HepG2 (cell line): ENCODE data around the gene RMI2. TPM values are rescaled to one million over a fixed set of nuclear protein-coding genes. Genes with fewer than 3 reads are reported as not detected.

Source experiments
- ATAC-seq: fragments of 200-7000 bp; cut with Tn5 transposase; 3 replicates; pipeline ENCODE4 v1.9.1; 2020; ENCODE audit warnings: mild to moderate bottlenecking, moderate library complexity
- BruUV-seq: library from RNA; stranded (reverse); fragments of 400-500 nt; replicated peaks from 2 replicates; lab custom pipeline; 2021; lab: Mats Ljungman, UMichigan
- CTCF ChIA-PET: fragments of 300-600 bp; formaldehyde crosslinking; extraction: SDS; loops from one replicate; lab custom pipeline; 2021; ENCODE audit warnings: low total read pairs, inconsistent platforms, low intra/inter-chr PET ratio; lab: Yijun Ruan, JAX
- POLR2A ChIA-PET: fragments of 350-600 bp; sonication (Branson Sonifier 250); formaldehyde crosslinking; loops from one replicate; lab custom pipeline; 2020; ENCODE audit warnings: antibody characterized with exemption, inconsistent platforms; lab: Yijun Ruan, JAX
- DNase-seq: peaks from one replicate; pipeline ENCODE4 v3.0.0-alpha.2; 2015; ENCODE audit warnings: low spot score
- FAIRE-seq: peaks from 3 replicates; lab custom pipeline; 2011; peaks lifted over from hg19 to GRCh38; lab: Jason Lieb, UNC
- H2AFZ ChIP-seq: one replicate; pipeline ENCODE4 v1.6.1; 2011; ENCODE audit warnings: low read length, inconsistent platforms
- H3K27ac ChIP-seq: fragments of 300-600 bp; 3 replicates; pipeline ENCODE4 v1.8.0; 2011; ENCODE audit warnings: mixed run types, mild to moderate bottlenecking, mixed read lengths, low read length, inconsistent platforms; ENCODE audit not compliant: insufficient read depth; ENCODE audit errors: extremely low read length
- H3K27me3 ChIP-seq, 2 experiments: fragments of 200-600 bp in 1 of 2; 2 replicates in 1 of 2; 3 replicates in 1 of 2; pipeline versions ENCODE4 v1.6.0 to v1.8.0; 2011; ENCODE audit warnings: low read length in 2 of 2, mild to moderate bottlenecking in 2 of 2, moderate library complexity in 2 of 2, inconsistent platforms in 1 of 2; ENCODE audit not compliant: insufficient read depth in 2 of 2, control insufficient read depth in 1 of 2
- H3K36me3 ChIP-seq, 2 experiments: fragments of 200-600 bp in 1 of 2; replicated peaks in 1 of 2; 2 replicates in 1 of 2; 3 replicates in 1 of 2; pipeline versions ENCODE4 v1.5.1 to v1.8.0; 2011; ENCODE audit warnings: low read length in 2 of 2, inconsistent platforms in 1 of 2; ENCODE audit not compliant: insufficient read depth in 2 of 2, control insufficient read depth in 1 of 2
- H3K4me1 ChIP-seq: 2 replicates; pipeline ENCODE4 v1.5.1; 2012; ENCODE audit warnings: low read length, inconsistent platforms; ENCODE audit not compliant: insufficient read depth
- H3K4me2 ChIP-seq: 2 replicates; pipeline ENCODE4 v1.6.0; 2011; ENCODE audit warnings: low read depth, low read length, inconsistent platforms
- H3K4me3 ChIP-seq, 3 experiments: fragments of 200-600 bp in 1 of 3; sonication (generic), shearing (Covaris generic) in 1 of 3; replicated peaks in 1 of 3; 2 replicates each; pipeline ENCODE4 v1.5.1; 2011 to 2016; ENCODE audit warnings: low read length in 3 of 3, inconsistent platforms in 2 of 3, low read depth in 2 of 3, mild to moderate bottlenecking in 2 of 3, control low read depth in 1 of 3, mixed read lengths in 1 of 3; ENCODE audit not compliant: insufficient read depth in 1 of 3
- H3K79me2 ChIP-seq: one replicate; pipeline ENCODE4 v1.6.1; 2011; ENCODE audit warnings: low read length, inconsistent platforms; ENCODE audit not compliant: insufficient read depth
- H3K9ac ChIP-seq: 2 replicates; pipeline ENCODE4 v1.6.0; 2011; ENCODE audit warnings: mild to moderate bottlenecking, low read depth, low read length, inconsistent platforms; ENCODE audit not compliant: insufficient read depth
- H3K9me3 ChIP-seq: 2 replicates; pipeline ENCODE4 v1.5.1; 2012; ENCODE audit warnings: mild to moderate bottlenecking, low read length
- H4K20me1 ChIP-seq: 2 replicates; pipeline ENCODE4 v1.6.0; 2011; ENCODE audit warnings: inconsistent platforms, mild to moderate bottlenecking, low read length, moderate library complexity; ENCODE audit not compliant: insufficient read depth
- GTF2F1 ChIP-seq: fragments of 150-350 bp; IDR thresholded peaks from 2 replicates; pipeline ENCODE4 v1.6.1; 2014; ENCODE audit warnings: low read length
- HBP1 ChIP-seq: IDR thresholded peaks from 2 replicates; pipeline ENCODE4 v1.6.1; 2016; ENCODE audit warnings: low read depth, control low read depth
- HES4 ChIP-seq: sonication (generic); formaldehyde crosslinking; IDR thresholded peaks from 2 replicates; pipeline ENCODE4 v1.9.0; 2021; ENCODE audit warnings: mild to moderate bottlenecking, missing genetic modification reagents, borderline replicate concordance
- HOXA3 ChIP-seq: sonication (generic); formaldehyde crosslinking; IDR thresholded peaks from 2 replicates; pipeline ENCODE4 v1.5.0; 2020; ENCODE audit warnings: missing genetic modification reagents
- MED1 ChIP-seq: sonication (generic); formaldehyde crosslinking; IDR thresholded peaks from 2 replicates; pipeline ENCODE4 v1.4.0; 2020; ENCODE audit warnings: missing genetic modification reagents
- RFX5 ChIP-seq: IDR thresholded peaks from 2 replicates; pipeline ENCODE4 v1.6.1; 2011; ENCODE audit warnings: low read depth, low read length, improper control_type of control experiment
- SMAD3 ChIP-seq: sonication (generic); formaldehyde crosslinking; IDR thresholded peaks from 2 replicates; pipeline ENCODE4 v1.4.0; 2020; ENCODE audit warnings: missing genetic modification reagents
- SPEN ChIP-seq: sonication (generic); formaldehyde crosslinking; IDR thresholded peaks from 2 replicates; pipeline ENCODE4 v1.5.1; 2020; ENCODE audit warnings: low read depth, mild to moderate bottlenecking, missing genetic modification reagents
- ZBTB33 ChIP-seq: sonication (generic); formaldehyde crosslinking; IDR thresholded peaks from 2 replicates; pipeline ENCODE4 v1.4.0; 2020; ENCODE audit warnings: missing genetic modification reagents
- ZBTB7B ChIP-seq: sonication (generic); formaldehyde crosslinking; IDR thresholded peaks from 2 replicates; pipeline ENCODE4 v1.4.0; 2020; ENCODE audit warnings: missing genetic modification reagents
- ZNF292 ChIP-seq: sonication (generic); formaldehyde crosslinking; IDR thresholded peaks from 2 replicates; pipeline ENCODE4 v1.8.1; 2022; ENCODE audit warnings: mild to moderate bottlenecking, low read depth, missing genetic modification reagents, borderline replicate concordance
- ZNF318 ChIP-seq: sonication (generic); formaldehyde crosslinking; IDR thresholded peaks from 2 replicates; pipeline ENCODE4 v1.4.0; 2020; ENCODE audit warnings: mild to moderate bottlenecking, missing genetic modification reagents
- WGBS: methylation state at CpG from one replicate; pipeline ENCODE4 v1.1.6; 2017; ENCODE audit warnings: low lambda C conversion rate; 5-methylcytosine and 5-hydroxymethylcytosine counted together
- in situ Hi-C: cut with HindIII; loops from 2 replicates; pipeline ENCODE4 v1.10.0; 2017; ENCODE audit warnings: low pct_unique_long_range_greater_than_20kb; ENCODE audit not compliant: extremely low pct_ligation_motif_present
- intact Hi-C: fragments of 100-400 bp; cut with micrococcal nuclease; formaldehyde crosslinking; loops from one replicate; pipeline ENCODE4 v1.10.0; 2022; ENCODE audit not compliant: unreplicated experiment
- polyA plus RNA-seq, 8 experiments: library from polyadenylated mRNA; depleted of rRNA in 3 of 8; stranded (reverse) in 7 of 8; unstranded in 1 of 8; fragments of >200 nt; fragmentation: Illumina TruSeq in 4 of 8; extraction: Trizol in 4 of 8; gene quantifications; 2 replicates each; pipeline versions ENCODE4 v1.2.1 to v1.2.3, GENCODE V29; 2011 to 2016; ENCODE audit warnings: low read depth in 4 of 8, missing spikeins in 1 of 8, mixed read lengths in 1 of 8; ENCODE audit not compliant: insufficient read depth in 1 of 8
- total RNA-seq, 5 experiments: library from RNA; depleted of rRNA; stranded (reverse); fragments of >200 nt; fragmentation: Illumina TruSeq; extraction: Trizol; gene quantifications; 2 replicates each; pipeline ENCODE4 v1.2.3, GENCODE V29; 2016; ENCODE audit warnings: low read depth in 1 of 5

The RMI2 gene
- total and polyA plus RNA-seq, 2 of the 13 experiments (the other 11 are each of a cell fraction or from before 2014, with no cell fraction given) = 24.5 to 55.7 TPM

GRCh38 chr16:11303405-11304138 is 41.7 kb upstream of the RMI2 start:
- no TSS peak for BruUV-seq
- FAIRE-seq (no peak), DNase-seq (no peak), ATAC-seq (no peak)
- H3K9ac ChIP-seq = no peak overlapping the region
- H3K4me1 ChIP-seq = peaks cover 81% of the 10 kb centered on the region
- 63% methylated on average over 18 of the region's 18 CpGs for WGBS
- in situ Hi-C loops = no loop called here
- H3K36me3 ChIP-seq = no peaks in the 10 kb centered on the region
- H3K27ac ChIP-seq = peak overlapping the region; percentile 3
- H4K20me1 ChIP-seq = no peaks in the 10 kb centered on the region
- H3K9me3 ChIP-seq = no peaks in the 10 kb centered on the region
- H2AFZ ChIP-seq = no peak overlapping the region
- intact Hi-C loops = no loop called here
- H3K4me2 ChIP-seq = peak overlapping the region; percentile 14; the same call in 1 of the 2 replicates
- H3K4me3 ChIP-seq = no peak overlapping the region
- POLR2A ChIA-PET = interaction anchor here (1.9 to 2.7 kb wide), 2 partner anchors 24 to 47 kb away, joined by 5 to 6 read pairs; partner anchors contain the start of gene SOCS1
- no peaks in the 10 kb centered on the region for H3K79me2 ChIP-seq
- CTCF ChIA-PET = no interaction called here
- H3K27me3 ChIP-seq = no peaks in the 10 kb centered on the region
- TF ChIP-seq SMAD3 (CRISPR knock-in tag) (0 out of 2 replicates have a peak, but pooled peaks have one; percentile 11), ZNF318 (no peak), SPEN (peak; percentile 14; the same call in 1 of the 2 replicates), GTF2F1 (no peak), ZBTB33 (peak; percentile 61), RFX5 (no peak), HOXA3 (CRISPR knock-in tag) (0 out of 2 replicates have a peak, but pooled peaks have one; percentile 6), ZBTB7B (CRISPR knock-in tag) (0 out of 2 replicates have a peak, but pooled peaks have one; percentile 43), ZNF292 (CRISPR knock-in tag) (0 out of 2 replicates have a peak, but pooled peaks have one; percentile 19), HBP1 (no peak), MED1 (CRISPR knock-in tag) (0 out of 2 replicates have a peak, but pooled peaks have one; percentile 34), HES4 (CRISPR knock-in tag) (0 out of 2 replicates have a peak, but pooled peaks have one; percentile 51)
